HK-2 (cell line): Measurements from ENCODE around the gene ITGA4.

Experiments used
- DNase-seq: peaks from one replicate; pipeline ENCODE4 v3.0.0-alpha.2; 2018; ENCODE audit not compliant: unreplicated experiment

Gene ITGA4

DNA sequence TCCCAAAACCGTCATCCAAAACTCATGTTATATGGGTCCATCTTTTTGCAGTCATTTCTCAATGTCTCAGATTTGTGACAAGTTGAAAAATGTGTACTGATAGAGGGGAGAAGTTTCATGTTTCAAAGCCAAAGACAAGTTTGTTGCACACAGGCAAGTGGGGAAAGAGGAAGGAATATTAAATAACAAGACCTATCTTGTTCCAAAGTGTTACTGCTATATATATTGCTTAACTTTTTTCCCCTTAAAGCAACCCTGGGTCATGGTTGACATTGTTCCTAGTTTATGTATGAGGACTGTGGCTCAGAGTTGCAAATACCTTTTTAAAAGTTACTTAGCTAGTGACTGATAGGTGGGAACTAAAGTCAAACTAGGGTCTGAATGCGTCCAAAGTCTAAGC, 1.7 kb downstream of the ITGA4 start:
- DNase-seq = no peak

DNA sequence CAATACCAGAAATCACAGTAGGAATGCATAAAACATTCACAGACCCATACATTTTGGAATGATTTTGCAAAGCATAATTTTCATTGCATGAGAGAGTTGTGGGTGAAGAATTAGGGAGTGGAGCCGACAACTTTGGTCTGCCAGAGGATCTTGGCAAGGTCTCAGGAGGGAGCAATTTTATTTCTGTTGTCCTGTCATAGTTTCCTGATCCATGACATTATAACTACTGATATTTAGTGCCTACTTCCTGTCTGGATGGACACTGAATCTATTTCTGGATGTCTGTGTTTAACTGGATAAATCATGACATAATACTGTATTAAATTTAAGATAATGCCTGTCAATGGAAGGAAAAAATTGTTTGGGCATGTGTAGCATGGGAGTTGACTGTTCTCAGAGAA, 2.4 kb downstream of the ITGA4 start:
- no peak for DNase-seq

DNA sequence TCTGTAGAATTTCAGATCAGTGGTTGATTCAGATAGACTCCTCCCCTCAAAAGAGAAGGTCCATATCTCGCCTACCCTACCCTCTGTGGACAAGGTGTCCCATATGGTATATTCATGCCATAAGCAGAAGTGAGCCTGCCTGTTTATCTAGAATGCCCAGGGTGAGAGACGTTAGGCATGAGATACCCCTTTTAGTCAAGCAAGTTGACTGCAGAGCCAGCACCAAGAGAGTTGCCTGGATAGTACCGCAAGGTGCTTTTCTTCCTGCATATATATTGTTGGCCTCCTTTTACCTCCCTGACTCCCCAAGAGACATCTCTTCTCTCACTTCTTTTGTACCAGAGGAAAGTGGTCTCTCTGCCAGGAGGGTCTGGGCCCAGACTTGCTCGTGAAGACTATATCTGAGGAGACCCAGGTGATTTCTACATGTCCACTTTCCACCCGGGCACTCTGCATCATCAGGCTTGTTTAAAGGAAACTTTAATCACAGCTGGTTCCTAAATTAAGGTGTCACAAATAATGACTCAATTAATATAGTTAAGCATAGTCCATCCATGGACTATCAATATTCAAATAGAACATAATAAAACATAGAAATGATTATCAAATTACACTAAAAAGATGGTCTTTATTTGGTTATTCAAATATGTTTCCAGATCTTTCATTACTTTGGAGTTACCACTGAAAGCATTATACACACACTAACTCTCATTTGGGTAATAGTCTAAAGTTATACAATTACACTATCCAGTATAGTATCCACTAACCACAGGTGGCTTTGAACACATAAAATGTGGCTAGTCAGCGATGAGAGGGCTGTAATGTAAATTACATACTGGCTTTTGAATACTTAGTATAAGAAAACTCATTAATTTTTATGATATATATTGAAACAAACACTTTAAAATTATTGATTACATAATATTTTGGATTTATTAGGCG, 4.1 kb downstream of the ITGA4 start:
- no peak for DNase-seq

DNA sequence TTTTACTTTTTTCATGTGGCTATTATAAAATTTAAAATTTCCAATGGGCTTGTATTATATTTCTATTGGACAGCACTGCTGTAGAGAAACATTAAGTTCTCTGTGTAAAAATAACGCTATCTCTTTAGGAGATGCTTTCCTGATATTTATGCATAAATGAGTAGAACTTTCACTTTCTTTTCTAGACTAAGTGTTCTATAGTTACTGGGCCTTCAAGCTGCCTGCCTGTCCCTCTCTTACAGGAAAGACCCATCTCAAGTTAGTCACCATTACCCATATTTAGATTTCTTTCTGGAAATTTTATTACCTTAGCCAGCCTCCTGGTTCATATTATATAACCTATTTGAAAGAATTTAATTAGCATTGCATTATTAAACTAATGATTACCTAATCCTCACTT, 4.8 kb downstream of the ITGA4 start:
- DNase-seq = no peak

DNA sequence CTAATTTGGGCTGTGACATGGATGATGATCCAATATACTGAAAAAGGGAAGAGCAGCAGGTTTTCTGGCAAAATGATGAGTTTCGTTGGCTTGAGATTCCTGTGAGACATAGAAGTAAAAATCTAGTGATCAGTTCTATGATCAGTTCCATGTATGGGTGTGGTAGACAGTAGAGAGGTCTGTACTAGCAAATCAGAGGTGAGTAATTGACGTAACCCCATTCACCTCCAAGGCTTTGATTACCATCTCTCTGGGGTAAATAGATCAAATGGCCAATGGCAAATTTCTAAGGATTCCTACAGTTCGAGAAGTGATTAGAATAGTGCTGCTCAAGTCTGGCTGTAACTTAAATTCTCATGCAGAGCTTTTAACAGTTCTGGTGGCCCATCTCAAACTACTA, 6.4 kb downstream of the ITGA4 start:
- no peak for DNase-seq

DNA sequence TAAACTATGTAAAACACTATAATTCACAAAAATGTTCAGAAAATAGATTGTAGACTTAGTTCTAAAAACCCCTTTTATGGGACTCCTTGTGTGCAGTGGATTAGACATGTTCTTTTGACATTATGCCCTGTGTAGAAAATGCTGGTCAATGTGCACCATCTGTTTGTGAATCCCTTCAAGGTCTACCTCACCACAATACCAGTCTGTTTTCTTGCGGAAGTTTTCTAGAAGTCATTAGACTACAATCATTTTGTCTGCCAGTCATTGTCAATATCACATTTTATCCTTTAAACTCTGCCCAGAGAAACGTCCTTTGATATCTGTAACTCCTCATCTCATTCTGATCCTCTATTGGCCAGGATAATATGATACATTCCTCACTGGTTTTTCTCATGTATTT, 7.8 kb downstream of the ITGA4 start:
- no peak for DNase-seq

DNA sequence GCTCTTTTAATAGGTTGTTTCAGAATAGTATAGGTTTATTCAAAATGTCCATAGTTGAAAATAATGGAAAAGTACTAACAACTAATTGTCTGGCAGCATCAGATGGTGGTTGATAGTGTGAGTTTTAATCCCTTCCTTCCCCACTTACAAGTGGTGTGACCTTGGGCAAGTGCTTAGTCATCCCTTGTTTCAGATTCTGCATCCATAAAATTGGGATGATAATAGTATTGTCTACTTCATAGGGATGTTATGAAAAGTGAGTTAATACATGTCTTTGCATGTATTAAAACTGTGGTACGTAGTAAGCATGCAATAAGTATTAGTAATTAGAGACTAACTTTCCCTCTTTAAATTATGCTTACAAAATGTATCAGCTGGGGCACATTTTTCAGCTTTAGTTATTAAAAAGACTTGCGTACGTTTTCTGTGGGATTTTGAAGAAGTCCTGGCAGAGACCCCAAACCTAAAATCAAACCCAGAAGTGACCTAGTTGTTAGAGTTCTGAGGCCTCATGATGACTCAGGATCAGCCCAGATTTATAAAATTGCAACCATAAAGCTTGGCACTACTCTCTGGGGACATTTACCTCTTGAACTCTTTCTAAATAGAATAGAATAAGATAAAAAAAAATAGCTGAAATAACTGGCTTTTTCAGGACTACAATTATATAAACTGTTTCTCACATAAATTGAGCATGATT, 8.6 kb downstream of the ITGA4 start:
- no peak for DNase-seq

DNA sequence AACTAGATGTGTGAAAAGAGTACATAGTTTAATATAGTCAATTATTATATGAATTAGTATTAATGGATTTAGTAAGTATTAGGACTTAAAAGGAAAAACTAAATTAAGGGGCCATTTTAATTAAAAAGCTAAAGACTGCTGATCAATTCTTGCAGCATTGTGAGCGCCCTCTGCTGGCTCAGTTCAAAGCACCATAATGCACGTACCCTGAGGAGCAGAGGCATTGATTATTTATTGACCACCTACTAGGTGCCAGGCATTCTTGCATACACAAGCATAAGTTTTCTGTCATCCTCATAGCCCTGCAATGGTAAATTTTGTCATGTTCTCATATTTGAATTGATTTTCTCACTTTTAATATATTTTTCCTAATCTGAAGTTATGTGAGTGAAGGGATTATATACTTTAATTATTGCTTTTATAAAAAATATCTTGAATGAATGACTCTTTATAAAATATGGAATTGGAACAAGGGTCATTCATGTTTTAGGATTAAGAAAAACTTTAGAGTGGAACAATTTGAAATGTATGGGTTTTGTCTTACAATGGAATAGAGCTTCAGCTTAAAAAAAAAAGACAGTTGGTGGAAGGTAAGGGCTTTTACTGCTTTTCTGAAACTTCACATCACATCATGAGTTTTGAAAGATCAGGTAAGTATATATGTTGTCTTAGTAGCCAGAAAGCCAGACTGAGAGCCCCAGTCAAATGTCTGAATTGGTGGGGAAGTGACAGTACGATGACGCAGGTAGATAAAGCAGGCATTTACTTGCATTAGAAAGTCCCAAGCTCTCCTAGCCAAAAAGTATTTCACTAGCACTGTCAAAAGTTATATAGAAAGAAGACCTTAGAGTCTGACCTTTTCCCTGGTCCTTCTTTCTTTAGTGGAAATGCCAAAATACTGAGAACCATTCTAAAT, 9.7 kb downstream of the ITGA4 start:
- DNase-seq = peak; percentile 26

DNA sequence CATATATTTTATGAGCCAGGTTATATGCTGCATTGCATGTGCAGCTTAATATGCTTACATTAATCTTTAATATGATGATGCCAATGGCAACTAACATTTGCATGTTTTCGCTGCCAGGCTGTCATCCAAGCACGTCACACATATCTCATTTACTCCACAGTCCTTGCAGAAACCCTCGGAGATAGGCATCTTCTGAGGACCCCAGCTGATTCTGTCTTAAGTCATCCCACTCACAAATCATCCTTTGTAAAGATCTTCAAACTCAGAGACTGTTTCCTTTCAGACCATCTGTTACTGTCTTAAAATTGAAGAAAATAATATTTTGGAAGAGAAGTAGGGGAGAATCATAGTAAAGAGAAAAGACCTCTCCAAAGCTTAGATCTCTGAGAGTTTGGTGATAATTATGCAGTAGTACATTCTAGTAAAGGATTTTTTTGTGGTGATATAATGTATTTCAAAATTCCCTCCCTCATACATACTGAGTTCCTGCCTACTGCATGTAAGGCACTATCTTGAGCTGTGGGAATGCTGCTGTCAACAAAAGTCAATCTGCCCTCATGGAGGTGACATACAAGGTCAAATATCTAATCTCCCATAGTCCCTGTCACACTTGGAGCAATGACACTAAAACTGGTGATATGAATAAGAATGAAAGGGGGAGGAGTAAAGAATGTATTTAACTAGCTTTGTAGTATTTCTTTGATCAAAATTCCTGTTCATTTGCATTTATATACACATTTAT, 11.0 kb downstream of the ITGA4 start:
- no peak for DNase-seq

DNA sequence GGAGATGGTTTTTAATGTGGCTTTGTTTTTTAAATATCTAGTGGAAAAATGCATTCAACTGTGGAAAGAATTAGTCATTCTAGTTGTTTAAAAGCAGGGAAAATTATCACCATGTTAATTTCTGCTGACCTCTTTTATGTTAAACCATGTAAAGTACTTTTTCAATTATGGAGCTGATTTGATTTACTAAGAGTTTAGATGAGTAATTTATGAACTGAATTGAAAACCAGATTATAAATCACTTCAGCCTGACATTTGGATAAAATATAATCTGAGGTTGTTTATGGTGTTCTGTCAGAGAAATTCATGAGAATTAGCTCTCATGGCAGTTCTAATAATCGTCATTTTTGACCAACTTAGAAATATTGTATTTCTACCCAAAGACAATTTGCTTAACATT, 11.6 kb downstream of the ITGA4 start:
- no peak for DNase-seq

DNA sequence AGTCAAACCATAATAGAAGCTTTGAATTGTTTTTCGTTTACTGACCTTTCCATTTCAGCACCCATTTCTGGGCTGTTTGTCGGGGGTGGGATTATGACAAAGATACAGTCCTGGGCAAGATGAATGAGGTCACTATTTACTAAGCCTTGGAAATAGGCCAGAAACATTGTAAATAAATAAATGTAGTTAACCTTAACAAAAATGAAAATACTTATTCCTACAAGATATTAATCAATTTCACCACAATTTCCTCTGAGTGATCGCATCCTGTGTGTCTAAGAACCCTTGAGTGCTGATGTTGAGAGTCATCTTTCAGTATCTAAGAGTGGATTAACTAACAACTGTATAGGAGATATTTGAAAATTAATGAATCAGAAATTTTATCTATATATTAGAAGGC, 14.0 kb downstream of the ITGA4 start:
- DNase-seq = no peak

DNA sequence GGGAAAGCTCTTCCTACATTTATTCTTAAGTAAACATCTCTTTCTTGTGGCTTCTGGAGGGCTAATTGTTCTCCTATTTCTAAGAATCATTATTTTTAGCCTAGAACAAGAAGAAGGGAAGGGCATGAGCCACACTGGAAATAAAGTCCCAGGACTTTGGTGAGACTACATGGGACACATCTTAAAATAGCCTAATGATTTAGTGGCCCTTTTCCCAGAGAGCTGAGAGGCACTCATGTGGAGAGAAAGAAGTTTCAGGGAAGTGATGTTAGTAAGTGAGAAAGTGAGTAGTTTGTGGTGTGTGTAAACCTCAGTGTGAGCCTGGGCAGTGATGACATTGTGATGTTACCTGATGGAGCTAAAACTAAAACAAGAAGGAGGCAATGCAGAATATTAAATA, 14.6 kb downstream of the ITGA4 start:
- no peak for DNase-seq

DNA sequence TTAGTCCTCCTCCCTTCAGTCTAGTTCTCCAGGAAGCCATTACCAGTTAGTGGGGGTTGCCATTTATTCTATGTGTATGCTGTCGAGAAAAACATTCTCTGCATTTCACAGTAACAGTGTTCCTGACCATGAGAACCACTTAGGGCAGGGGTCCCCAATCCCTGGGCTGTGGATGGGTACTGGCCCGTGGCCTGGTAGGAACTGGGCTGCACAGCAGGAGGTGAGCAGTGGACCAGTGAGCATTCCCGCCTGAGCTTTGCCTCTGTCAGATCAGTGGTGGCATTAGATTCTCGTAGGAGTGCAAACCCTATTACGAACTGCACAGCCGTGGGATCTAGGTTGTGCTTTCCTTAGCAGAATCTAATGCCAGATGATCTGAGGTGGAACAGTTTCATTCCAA, 15.8 kb downstream of the ITGA4 start:
- DNase-seq = no peak

DNA sequence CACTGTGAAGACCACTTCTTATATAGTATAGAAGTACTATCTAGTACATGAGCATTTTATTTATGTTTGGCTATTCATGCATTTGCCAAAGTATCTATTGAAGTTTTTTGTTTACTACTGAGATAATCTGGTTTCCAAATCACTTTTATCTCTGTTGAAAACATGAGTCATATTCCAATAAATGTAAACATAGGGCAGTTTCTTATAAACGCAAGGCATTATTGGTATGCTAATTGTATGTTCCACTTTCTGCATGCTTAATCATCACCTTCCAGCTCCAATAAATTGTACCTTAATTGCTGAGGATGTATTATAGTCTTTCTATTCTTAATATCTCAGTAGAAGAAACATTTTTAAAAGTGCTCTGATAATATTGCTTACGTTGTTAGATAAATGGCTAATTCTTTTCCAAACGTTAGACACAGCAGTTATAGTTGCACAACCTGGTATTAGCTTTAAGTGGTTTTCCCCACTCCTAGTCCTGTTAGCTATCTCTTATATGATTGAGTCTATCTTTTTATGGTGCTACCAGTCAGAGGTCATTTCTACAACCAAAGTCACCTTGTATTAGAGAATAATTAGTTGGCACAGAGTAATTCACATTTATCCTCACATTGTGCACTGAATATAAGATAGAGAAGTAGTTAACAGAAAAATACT, 17.2 kb downstream of the ITGA4 start:
- DNase-seq = no peak

DNA sequence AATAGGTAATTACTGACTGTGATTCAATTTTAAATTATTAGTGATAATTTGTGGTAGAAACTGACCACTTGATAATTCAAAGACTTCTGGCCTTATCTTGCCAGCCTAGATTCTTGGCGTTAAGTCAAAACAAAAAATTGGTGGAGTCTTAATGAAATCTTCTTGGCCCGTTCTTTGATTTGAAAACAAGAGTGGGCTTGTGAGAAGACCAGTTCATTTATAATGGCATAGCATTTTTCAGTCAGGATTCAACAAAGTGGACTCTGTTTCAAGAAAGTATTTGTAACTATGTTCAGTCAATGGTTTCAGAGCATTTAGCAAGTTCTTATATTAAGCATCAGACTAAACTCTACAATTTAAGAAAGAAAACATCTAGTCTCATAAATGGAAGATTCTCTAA, 26.0 kb downstream of the ITGA4 start:
- no peak for DNase-seq

DNA sequence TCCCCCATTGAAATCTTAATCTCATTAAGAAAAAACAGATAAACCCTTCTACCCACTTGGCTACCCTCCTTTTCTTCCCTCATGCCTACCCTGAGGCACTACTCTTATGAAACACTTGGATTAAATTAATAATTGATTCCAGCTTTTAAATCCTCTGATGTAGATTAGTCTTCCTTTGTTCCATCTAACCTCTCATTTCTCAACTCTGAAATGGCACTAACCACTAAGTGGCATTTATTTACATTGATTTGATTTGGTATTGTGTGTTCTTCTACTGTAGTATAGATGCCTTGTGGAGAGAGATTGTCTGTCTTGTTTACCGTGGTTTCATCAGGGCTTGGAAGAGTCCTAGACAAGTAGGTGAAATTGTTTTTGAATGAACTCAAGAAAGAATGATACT, 26.7 kb downstream of the ITGA4 start:
- DNase-seq = no peak

DNA sequence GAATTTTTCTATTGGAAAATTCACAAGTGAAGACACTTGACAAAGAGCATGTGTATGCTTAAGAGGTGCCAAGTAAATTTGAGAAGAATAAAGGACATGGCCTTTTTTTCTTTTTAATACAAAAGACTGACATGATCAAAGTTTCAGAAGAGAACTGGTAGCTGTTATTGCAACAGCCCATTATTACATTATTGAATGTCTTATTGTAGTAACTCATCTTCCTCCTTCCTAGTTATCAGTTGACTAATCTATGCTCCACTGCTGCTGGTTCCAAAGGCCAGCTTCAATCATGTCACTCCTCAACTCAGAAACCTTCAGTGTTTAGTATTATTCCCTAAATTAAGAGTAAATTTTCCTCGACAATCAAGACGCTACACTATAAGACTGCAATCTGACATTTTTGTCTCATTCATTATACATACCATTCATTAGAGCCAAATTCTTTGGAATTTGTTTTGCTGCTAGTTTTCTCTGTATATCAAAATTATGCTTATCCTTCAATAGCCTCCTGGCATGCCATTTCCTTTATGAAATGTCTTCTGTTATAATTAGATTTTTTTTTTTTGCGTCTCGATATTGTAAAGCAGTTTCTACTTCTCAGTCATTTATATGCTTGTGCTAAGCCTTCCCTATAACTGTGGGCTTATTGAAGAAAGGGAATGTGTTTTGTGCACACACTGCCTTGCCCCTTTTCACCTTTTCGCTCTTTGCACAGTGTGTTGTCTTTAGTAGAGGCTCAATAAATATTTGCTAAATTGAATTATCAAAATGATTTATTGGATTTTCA, 27.9 kb downstream of the ITGA4 start:
- DNase-seq = no peak

DNA sequence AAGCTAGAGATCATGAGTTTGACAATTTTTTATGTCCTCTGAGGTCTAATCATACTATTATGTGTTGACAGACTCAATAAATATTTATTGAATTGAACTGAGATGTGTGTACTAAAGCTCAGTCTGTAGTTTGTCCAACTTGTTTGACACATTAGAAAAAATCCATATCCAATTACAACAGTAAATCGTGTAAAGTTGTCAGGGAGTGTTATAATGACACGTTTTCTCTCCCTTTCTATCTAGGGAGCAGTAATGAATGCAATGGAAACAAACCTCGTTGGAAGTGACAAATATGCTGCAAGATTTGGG, 28.4 kb downstream of the ITGA4 start:
- DNase-seq = no peak

DNA sequence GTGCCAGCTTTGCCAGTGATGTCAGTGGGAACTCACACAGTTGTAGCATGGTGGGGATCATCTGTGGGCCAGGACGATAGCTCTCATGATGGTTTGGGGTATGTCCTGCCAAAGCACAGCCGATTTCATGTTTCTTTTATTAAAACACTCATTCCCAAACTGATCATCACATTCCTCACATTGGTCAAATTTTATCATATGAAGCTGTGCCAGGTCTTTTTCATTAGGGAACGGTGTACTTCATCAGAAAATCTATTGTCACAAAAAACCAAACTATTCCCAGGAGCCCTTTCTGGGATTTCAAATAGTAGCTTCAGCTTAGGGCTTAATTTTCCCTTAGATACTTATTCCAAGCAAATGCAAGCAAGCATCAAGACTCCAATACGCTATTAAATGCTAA, 42.0 kb downstream of the ITGA4 start:
- DNase-seq = no peak

DNA sequence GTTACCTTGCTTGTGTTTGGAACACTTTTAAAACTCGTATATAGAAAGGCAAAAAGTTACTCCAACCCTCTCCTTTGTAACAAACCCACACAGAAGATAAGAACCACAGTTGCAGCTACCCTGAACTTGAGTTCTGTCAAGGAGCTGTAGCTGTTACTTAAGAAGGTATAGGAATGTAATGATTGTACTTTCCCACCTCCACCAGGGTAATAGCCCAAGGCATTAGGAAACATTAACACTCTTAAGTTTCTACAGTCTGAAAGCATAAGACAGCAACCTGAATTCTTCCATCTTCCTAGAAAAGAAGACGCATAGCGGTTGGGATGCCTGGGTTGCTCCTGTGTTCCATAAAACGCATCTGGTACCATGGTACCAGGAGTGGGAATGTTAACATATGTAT, 43.0 kb downstream of the ITGA4 start:
- no peak for DNase-seq
